NCI-H187 (cell line): ENCODE results near the gene RTTN.
"Not testable (repeated sequence)": the region's sequence is repeated elsewhere in the genome, so short reads cannot be mapped to it uniquely, and the experiment has no call there.

Experiments used
- DNase-seq, 2 experiments: peaks; one replicate each; lab custom pipeline; 2025; lab: John Stamatoyannopoulos, UW

Gene RTTN, protein sequence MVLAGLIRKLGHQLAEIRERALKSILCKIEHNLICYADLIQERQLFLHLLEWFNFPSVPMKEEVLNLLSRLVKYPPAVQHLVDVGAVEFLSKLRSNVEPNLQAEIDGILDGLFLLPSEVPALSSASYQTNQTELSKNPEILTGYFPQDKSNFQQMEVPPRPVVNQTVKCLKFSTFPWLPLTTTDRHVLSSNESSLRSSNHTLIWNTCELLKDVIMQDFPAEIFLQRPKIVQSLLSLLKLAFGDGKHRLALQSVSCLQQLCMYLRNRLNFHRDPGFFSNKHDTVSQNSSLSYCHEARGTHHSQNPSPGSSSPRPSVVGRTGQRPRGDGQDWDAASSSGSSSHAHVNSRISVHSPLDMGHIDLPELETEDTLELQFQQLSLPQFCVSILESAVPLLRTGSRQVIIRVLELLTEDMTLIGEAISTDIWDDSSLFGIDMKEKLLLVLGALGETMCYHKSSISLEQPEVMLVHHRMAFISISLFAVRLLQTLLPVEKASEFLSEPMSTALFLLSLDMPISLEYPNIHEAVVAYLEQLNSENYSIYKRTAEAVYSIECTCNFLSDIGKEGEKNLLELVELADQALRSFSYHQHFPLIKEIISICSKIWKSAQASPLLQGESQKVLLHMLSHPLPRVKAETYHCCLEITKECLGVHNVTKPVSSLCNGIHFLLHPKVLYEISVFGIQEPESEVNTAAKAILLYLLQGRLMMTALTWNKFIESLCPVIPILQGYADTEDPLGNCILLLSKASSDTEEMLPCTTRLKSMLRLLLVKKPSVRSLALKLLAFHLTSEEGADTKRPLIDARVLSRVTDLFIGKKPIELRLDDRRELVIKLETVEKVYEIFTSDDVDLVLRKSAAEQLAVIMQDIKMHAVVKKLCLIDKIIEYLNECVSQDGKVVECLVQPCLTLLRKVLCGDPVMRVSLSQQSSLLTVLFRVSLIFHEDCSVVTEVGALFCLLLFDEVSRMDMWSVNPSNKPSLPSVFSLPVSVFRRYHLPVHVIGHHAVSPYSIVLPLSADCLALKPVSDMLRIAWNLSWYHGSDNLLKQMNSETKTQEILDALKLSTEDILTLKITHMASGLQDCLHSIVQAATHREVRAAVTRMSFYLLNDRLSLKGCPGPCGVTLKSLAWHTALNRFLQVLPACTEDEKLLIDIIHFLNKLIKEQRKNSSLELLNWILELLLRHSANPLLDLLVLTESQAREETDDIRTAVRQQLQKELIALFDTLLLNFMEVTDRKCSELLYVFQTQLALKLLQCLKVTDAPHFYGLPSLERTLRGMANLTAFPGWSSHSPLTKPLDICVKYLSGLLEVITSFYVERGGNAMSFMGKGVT (N-terminal part only)

DNA sequence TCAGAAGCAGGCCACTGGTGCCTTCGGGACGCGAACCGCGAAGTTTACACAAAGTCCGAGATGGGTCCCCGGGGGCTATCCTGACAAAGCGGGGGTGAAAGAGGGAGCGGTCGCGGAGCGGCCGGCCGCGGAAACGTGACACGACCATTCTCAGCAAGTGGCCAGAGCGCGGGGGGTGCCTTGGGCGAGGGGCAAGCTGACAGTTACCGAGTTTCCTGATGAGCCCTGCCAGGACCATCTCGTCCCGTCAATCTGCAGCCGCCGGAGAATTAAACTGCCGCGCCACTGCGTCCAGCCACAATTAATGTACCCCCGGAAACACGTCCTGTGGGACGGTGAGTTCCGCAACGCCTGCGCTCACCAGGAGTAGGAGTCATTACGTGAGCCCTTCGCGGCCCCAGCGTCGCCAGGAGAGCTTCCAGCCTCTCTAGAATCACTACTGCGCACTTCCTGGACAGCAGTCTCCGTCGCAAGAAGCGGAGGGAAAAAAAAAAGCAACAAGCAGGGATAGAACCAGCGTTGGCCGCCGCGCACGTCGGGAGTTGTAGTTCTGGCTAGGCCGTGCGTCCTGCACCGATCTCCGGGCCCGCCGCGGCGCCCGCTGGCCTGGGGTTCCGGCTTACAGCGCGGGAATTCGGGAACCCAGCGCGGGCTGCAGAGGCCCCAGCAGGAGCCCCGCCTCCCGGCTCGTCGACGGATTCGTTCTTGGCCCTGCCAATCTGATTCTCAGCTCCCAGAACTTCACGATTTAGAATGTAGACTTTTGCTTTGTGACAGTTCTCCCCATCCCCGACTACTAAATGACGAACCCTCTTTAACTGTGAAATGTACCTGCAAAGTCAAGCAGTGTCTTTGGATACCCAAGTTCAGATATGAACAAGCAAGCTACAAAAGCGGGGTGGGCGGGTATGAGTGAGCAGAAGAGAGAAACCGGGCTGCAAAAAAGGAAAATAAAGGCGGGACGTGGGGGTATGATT is at the start of gene RTTN:
RTTN (minus strand) TSS at position 267 of the 977 bp plus-strand sequence; CDS start at position 238, 29 bp downstream.
- peak; percentile 77 to 95 for DNase-seq

DNA sequence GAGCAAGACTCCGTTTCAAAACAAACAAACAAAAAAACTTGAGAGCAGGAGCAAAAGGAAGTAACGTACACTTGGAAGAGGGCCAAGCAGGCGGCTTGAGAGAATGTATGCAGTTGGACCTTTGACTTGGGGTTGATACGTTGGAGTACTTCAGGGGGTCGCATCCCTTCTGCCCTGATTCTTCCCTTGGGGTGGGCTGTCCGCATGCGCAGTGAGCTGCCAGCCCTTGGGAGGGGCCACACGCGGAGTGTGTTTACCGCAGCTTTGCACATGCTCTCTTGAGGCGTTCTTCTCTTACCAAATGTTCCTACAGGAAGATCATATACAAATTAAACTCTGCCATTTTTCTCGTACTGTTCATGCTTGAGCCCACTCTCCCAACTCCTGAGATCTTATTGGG is 45.3 kb upstream of the RTTN start:
- DNase-seq, result no peak

DNA sequence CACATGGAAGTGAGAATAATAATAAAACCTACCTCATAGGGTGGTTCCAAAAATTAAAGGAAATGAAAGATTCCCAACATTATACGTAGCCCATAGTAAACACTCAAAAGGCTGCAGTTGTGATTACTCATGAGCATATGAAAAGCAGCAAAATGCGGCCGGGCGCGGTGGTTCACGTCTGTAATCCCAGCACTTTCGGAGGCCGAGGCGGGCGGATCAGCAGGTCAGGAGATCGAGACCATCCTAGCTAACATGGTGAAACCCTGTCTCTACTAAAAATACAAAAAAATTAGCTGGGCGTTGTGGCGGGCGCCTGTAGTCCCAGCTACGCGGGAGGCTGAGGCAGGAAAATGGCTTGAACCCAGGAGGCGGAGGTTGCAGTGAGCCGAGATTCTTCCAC is 44.4 kb upstream of the RTTN start:
- not testable (repeated sequence) for DNase-seq

DNA sequence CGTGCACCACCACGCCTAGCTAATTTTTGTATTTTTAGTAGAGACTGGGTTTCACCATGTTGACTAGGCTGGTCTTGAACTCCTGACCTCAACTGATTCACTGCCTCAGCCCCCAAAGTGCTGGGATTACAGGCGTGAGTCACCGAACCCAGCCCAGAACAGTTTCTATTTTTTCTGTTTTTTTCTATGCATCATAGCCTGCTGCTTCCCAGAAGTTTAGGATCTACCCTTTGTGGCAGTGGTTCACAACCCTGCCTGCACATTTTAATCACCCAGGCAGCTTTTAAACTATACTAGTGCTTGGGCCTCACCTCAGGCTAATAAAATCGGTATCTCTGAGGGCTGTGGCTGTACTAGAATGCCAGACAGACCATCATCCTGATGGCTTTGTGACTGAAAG is 43.6 kb upstream of the RTTN start:
- no peak for DNase-seq

DNA sequence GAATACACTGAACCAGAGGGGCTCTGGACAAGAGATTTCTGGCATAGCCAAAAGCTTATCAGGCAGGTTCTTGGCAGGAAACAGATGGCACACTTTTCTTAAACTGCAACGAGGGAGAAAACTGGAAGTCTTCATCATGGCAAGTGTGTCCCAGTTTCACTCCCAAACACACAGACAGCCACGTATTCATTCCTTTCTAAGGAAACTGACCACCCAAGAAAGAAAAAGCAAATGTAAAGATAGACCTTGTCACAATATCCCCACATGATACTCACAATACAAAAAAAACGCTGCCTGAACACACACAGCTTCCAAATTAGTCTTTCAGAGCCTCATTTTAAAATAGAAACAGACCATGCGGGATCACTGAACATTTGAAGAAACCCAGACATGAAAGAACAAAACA is 40.6 kb upstream of the RTTN start:
- DNase-seq, result no peak

DNA sequence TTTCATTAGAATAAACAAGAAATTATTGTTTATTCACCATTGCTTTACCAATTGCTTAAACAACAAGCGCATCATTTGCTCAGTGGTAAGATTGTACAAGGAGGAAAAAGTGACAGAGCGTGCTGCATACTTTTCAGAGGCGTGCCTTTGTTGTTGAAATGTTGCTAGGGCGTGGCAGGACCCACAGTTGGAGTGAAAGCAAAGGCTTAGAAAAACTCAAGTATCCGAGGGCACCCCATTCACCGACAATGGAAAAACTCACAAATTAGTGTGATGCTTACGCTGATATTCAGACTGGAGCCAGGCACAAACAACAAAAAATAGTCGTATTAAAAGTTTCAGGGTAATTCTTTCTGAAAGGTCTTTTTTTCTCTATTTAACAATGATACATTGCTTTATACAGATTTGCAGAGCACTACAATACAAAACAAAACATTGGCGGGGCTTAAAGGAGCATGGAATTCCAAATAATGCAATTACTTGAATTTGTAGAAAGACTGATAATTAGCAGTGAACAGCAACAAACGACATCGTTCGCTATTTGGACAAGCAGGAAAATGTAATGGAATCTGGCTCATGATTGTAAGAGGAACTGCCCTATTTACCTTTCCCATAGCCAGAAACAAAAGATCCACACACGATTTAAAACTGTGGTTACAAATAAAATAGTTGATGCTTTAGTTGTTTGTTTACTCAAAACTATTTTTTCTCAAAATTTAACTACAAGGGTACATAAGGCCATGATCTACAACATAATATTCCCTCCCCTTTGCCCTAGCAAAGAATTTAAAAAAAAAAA is 37.8 kb upstream of the RTTN start:
- no peak for DNase-seq

DNA sequence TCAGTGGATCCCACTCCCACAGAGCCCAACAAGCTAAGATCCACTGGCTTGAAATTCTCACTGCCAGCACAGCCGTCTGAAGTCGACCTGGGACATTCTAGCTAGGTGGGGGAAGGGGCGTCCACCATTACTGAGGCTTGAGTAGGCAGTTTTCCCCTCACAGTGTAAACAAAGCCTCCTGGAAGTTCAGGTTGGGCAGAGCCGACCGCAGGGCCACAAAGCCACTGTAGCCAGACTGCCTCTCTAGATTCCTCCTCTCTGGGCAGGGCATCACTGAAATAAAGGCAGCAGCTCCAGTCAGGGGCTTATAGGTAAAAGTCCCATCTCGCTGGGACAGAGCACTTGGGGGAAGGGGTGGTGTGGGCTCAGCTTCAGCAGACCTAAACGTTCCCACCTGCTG is 31.4 kb upstream of the RTTN start:
- not testable (repeated sequence) for DNase-seq

DNA sequence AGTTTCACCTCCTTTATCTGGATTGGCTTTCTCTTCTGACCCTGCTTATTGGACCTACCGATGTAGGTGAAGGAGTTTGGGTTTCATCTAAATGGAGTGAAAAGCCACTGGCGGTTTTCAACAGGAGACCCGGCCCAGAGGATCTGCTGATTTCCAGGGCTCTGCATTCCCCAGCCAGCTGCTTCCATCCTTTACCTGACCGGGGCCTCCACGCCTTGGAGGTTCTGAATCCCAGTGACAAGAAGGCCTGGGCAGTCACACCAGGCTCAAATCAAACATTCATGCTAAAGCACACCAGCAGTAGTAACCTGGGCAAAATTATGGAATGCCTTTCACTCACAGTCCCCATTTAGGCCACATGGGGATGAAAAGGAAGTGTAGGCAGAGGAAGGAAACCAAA is 30.0 kb upstream of the RTTN start:
- no peak for DNase-seq

DNA sequence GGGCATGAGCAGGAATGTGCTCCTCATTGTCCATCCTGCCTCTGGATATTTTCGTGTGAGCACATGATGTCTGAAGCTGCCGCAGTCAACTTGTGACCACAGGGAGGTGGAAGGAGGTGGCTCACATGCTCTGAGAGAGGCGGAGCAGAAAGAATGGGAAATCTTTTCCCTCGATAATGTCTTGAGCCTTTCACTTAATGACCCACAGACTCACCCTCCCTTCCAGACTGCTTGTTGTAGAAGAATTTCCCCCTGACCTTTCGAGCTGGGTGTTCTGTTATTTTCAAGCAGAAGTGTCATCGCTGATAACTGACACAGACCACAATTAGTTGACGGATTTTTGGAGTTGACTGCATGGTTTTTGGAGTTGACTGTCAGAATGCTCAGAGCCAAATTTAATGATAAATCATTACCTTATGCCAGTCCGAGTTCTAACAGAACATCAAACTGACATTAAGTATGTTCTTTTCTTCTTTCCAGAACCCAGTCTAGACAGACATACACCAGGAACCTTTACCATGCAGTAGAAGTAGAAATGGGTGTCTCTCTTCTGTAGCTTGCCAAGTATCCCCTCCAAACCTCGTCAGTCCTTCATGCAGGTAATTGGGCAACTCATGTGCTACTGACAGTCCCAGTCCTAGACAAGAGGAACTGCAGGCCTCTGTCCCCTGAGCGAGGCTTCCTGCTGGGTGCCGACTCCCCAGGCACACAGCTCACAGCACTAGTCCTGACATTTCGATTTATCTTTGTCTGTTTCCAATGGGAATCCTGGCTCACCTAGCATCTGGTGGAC is 29.4 kb upstream of the RTTN start:
- no peak for DNase-seq

DNA sequence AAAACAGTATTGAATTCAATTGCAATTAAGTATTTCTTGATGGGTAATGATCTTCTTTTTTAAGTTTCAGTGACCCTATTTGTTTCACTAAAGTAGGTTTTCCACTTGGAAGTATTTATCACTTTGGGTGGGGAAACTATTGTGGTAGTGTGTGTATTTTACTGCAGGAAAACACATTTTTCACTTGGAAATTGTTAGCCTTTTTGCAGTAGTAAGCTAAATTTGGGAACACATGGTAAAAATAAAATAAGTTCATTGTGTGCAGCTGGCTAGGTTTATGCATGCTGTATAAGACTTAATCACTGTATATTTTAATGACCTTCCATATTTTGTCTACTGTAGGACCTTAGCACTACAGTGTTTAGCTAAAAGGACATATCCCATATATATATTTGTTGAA is 28.5 kb upstream of the RTTN start:
- no peak for DNase-seq

DNA sequence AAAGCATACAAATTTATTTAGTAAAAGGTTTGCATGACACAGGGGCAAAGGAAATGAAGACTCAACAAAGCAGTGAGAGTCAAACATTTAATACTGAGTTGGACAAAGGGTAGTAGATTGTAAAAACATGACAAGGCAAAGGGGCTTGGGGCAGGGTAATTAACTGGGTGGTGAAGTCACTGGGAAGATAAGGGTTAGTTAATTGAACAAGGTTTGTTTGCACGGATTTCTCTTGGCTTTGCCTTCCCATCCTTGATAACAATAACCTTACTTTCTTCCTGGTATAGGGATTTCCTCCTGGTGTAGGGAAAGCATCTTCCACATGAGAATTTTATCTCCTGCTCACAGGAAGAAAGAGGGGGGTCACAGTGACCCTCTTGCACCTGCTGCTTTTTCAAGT is 26.8 kb upstream of the RTTN start:
- DNase-seq, result no peak

DNA sequence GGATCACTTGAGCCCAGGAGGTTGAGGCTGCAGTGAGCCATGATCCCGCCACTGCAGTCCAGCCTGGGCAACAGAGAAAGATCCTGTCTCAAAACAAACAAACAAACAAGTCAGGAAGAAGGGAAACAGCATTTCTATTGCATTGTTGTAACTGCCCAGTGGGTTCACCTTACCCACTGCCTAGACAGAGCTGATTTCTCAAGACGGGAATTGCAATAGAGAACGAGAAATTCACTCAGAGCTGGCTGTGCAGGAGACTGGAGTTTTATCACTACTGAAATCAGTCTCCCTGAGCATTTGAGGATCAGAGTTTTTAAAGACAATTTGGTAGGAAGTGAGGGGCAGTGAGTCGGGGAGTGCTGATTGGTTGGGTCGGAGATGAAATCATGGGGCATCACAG is 24.2 kb upstream of the RTTN start:
- no peak for DNase-seq

DNA sequence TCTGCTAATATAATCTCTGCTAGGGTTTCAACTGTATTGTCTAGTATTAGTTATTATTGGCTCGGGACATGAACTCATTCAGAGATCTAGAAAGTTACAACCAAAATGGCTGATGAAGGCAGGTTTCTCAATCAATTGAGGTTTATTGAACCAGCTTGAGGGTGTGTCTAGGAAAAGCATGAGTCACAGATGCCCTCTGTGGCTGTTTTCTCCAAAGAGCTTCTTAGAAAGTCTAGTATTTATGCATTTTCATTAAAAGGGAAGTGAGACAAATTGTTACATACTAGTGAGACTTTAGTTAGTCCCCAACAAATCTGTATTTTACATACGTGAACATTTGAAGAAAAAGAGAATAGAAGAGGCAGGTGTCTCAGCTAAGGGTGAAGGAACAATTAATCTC is 23.0 kb upstream of the RTTN start:
- no peak for DNase-seq

DNA sequence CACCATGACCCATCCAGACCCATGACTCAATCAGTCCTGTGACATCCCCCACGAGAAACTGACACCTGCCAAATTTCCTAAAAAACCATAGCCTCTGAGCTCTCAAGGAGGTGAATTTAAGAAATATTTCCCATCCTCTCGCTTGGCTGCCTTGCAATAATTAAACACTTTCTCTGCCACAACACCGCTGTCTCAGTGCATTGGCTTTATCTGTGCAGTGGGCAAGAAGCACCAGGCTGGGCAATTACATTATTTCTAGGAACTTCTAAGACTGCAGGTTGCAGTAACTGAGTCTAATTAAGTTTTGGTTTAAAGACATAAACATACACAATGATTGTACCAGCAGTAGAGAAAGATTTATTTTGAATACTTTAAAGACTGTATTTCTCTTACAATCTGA is 22.0 kb upstream of the RTTN start:
- DNase-seq, result no peak

DNA sequence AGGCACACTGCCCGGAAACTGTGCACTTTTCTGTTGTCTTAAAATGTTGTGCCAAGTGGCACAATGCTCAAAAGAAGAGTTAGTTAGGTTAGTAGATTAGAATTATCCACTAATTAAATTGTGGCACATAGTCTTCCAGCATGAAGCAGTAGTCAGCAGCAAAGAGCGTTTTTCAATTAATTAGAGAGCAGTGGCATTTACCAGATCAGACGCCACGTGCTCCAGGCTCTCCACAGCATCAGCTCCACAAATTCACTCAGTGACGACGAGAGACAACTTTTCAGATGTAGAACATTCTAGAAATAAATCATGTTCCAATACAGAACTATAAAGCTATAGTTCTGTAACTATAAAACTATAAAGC is 16.4 kb upstream of the RTTN start:
- DNase-seq, result no peak

DNA sequence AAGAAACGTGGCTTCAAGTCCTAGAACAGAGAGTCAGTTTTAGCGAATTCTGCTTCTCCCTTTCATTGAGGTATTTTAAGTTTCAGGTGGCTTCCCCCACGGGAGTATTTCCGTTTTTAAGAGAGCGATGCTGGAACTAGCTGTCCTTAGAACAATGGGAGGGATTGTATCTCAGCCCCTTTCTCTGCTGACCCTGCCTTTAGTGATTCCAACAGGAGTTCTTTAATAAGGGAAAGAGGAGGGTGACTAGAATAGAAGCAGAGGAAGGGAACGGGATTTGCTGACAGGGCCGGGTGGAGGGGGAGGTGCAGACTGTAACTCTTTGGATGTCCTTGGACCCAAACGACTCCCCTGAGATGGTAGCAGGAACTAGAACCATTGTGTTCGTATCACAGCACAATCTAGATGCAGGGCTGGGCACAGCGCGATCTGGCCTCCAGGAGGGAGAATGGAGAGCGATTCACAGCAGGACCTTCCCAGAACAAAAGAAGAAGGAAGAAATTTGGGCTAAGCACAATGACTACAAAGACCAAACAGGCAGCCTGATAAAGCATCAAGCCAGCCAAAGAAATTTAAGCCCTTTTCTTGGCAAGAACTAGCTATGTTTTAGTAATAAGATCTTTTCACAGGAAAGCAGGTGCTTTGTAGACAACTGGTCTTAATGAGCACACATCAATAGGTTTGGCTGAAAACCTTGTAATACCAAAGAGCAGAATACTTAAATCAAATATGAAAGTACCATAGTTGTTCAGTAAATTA is 15.8 kb upstream of the RTTN start:
- DNase-seq, result no peak

DNA sequence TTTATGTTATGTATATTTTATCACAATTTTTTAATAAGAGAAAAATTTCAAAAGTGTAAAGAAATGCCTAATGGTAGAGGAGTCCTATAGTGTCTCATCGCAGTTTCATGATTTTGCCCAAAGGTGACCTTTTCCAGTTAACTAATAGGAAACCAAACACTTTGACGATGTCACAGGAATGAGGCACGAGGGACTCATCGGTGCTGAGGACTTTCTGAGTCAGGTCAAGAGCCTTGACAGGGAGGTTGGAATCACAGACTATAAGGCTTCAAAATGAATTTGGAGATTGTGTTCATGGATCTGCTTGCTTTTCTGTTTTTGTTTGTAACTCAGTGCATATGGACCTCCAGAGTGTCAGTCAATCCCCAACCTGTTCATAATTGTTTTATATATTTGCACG is 15.1 kb upstream of the RTTN start:
- no peak for DNase-seq

DNA sequence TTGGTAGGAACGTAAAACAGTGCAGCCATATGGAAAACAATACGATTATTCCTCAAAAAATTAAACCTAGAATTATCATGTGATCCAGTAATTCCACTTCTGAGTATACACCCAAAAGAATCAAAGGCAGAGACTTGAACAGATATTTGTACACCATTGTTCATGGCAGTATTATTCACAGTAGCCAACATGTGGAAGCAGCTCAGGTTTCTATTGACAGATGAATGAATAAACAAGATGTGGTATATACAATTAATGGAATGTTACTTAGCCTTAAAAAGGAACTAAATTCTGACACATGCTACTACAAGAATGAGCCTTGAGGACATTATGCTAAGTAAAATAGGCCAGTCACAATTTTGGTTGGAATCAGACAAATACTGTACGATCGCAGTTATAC is 14.2 kb upstream of the RTTN start:
- no peak for DNase-seq

DNA sequence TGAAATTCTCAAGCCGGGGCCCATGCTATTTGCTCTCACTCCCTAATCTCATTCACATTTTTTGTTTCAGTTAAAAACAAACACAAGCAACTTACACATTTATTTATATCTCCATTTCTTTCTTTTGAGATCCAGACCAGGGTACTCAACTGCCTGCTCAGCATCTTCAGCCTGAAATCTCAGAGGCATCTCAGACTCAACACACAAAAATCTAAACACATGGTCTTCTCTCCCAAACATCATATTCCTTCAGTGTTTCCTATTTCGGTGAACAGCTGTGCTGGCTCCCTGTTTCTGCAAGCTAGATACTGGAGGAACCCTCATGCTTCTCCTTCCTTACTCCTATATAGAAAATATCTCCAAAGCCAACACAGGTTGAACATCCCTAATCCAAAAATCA is 11.3 kb upstream of the RTTN start:
- DNase-seq, result no peak
